Fibroblast of lung (primary cell): ENCODE data around the gene FBLIM1.

Experiments used
- EZH2 ChIP-seq: IDR thresholded peaks from 2 replicates; pipeline ENCODE4 v1.5.1; 2012; ENCODE audit warnings: low read length, control low read depth, mild to moderate bottlenecking; ENCODE audit errors: missing control alignments
- TF ChIP-seq, protein P1 (sequence below), 2 donors: IDR thresholded peaks in 1 of 2; conservative IDR thresholded peaks in 1 of 2; 1 replicate in 1 of 2; 2 replicates in 1 of 2; pipeline ENCODE4 v1.5.1; 2011 to 2012; ENCODE audit warnings: low read length in 2 of 2, control low read depth in 1 of 2, inconsistent platforms in 1 of 2, low read depth in 1 of 2, mild to moderate bottlenecking in 1 of 2

DNA sequence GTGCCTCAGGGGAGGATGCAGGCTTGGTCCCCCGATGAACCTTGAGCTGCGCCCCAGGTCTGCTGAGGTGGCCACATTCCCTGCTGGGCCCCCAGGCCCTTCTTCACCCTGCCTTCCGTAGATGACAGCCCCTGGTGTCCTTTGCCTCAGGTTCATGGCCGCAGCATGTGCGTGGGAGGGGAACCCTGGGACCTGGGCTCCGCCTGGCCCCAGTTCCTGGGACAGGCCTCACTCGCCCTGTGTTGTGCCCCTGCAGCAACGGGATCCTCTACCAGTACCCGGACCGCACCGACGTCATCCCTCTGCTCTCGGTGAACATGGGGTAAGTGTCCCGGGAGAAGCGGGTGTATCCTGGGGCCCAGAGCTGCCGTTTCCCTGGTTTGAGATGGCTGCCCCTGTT lies 27.7 kb upstream of the FBLIM1 start:
- TF ChIP-seq, protein P1, sequence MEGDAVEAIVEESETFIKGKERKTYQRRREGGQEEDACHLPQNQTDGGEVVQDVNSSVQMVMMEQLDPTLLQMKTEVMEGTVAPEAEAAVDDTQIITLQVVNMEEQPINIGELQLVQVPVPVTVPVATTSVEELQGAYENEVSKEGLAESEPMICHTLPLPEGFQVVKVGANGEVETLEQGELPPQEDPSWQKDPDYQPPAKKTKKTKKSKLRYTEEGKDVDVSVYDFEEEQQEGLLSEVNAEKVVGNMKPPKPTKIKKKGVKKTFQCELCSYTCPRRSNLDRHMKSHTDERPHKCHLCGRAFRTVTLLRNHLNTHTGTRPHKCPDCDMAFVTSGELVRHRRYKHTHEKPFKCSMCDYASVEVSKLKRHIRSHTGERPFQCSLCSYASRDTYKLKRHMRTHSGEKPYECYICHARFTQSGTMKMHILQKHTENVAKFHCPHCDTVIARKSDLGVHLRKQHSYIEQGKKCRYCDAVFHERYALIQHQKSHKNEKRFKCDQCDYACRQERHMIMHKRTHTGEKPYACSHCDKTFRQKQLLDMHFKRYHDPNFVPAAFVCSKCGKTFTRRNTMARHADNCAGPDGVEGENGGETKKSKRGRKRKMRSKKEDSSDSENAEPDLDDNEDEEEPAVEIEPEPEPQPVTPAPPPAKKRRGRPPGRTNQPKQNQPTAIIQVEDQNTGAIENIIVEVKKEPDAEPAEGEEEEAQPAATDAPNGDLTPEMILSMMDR (conservative IDR thresholded peaks at IDR 0.05 in 1 of 2, IDR thresholded peaks at IDR 0.05 in 1 of 2; ENCODE audit: low read depth in 1 of 2, low read length in 2 of 2) = no peak
- no peak for TF ChIP-seq EZH2
